H1 (cell line): ENCODE measurements around the gene METRN. TPM values are rescaled to one million over a fixed set of nuclear protein-coding genes. Genes with fewer than 3 reads are reported as not detected.

Source experiments
- CTCF ChIA-PET: fragments of 300-600 bp; sonication (Branson Sonifier 250); formaldehyde crosslinking; loops from one replicate; lab custom pipeline; 2021; ENCODE audit not compliant: partially characterized antibody; lab: Charles Lee
- POLR2A ChIA-PET: fragments of 300-600 bp; sonication (Branson Sonifier 250); formaldehyde crosslinking; loops from one replicate; lab custom pipeline; 2021; ENCODE audit warnings: inconsistent platforms; ENCODE audit not compliant: partially characterized antibody; lab: Charles Lee
- DNase-seq, 2 experiments: peaks; one replicate each; pipeline versions ENCODE4 v3.0.0 to v3.0.0-alpha.2; 2010 to 2022; ENCODE audit warnings: low spot score in 2 of 2, low read depth in 1 of 2, mixed read lengths in 1 of 2
- FAIRE-seq: peaks from 2 replicates; lab custom pipeline; 2011; peaks lifted over from hg19 to GRCh38; lab: Jason Lieb, UNC
- H2AFZ ChIP-seq: 2 replicates; pipeline ENCODE4 v1.8.1; 2012; ENCODE audit warnings: low read length, inconsistent platforms
- H2AK5ac ChIP-seq: 2 replicates; pipeline ENCODE4 v1.6.1; 2013; ENCODE audit warnings: low read depth, low read length
- H2BK120ac ChIP-seq: replicated peaks from 2 replicates; pipeline ENCODE3; 2013; ENCODE audit warnings: low read depth, low read length, inconsistent platforms
- H2BK12ac ChIP-seq: 2 replicates; pipeline ENCODE4 v1.6.1; 2013; ENCODE audit warnings: low read depth, low read length
- H2BK15ac ChIP-seq: 2 replicates; pipeline ENCODE4 v1.6.1; 2013; ENCODE audit warnings: low read length
- H2BK20ac ChIP-seq: 2 replicates; pipeline ENCODE4 v1.6.1; 2013; ENCODE audit warnings: low read length
- H2BK5ac ChIP-seq: 2 replicates; pipeline ENCODE4 v1.6.1; 2013; ENCODE audit warnings: low read depth, low read length
- H3K14ac ChIP-seq: 2 replicates; pipeline ENCODE4 v1.6.1; 2013; ENCODE audit warnings: inconsistent platforms; ENCODE audit not compliant: insufficient read length
- H3K18ac ChIP-seq: 2 replicates; pipeline ENCODE4 v1.6.1; 2013; ENCODE audit warnings: low read length; ENCODE audit errors: extremely low read depth
- H3K23ac ChIP-seq: 2 replicates; pipeline ENCODE4 v1.6.1; 2013; ENCODE audit warnings: inconsistent platforms; ENCODE audit not compliant: insufficient read length
- H3K23me2 ChIP-seq: 2 replicates; pipeline ENCODE4 v1.6.1; 2013; ENCODE audit warnings: low read depth, low read length
- H3K27ac ChIP-seq: 2 replicates; pipeline ENCODE4 v1.6.1; 2011; ENCODE audit warnings: low read depth, low read length, inconsistent platforms
- H3K27me3 ChIP-seq, 4 experiments: replicated peaks in 1 of 4; 1 replicate in 1 of 4; 2 replicates in 3 of 4; pipeline versions ENCODE4 v1.6.1 to v1.8.1; 2011 to 2013; ENCODE audit warnings: low read length in 3 of 4, mild to moderate bottlenecking in 3 of 4, inconsistent platforms in 2 of 4, mixed read lengths in 2 of 4, moderate library complexity in 1 of 4; ENCODE audit not compliant: control insufficient read depth in 3 of 4, insufficient read depth in 3 of 4; ENCODE audit errors: extremely low read depth in 1 of 4
- H3K36me3 ChIP-seq, 4 experiments: 2 replicates each; pipeline versions ENCODE4 v1.6.1 to v1.8.1; 2011 to 2013; ENCODE audit warnings: mild to moderate bottlenecking in 4 of 4, low read length in 3 of 4, moderate library complexity in 2 of 4, control low read depth in 1 of 4, inconsistent platforms in 1 of 4; ENCODE audit not compliant: insufficient read depth in 4 of 4, control insufficient read depth in 2 of 4
- H3K4ac ChIP-seq: replicated peaks from 2 replicates; pipeline ENCODE3; 2013; ENCODE audit warnings: low read length, low read depth, mixed read lengths, inconsistent platforms; ENCODE audit not compliant: insufficient read length
- H3K4me1 ChIP-seq, 4 experiments: replicated peaks in 1 of 4; 1 replicate in 1 of 4; 2 replicates in 3 of 4; pipeline versions ENCODE4 v1.6.1 to v1.8.1; 2011 to 2013; ENCODE audit warnings: low read length in 3 of 4, inconsistent platforms in 2 of 4, mixed read lengths in 1 of 4; ENCODE audit not compliant: insufficient read depth in 4 of 4, control insufficient read depth in 3 of 4
- H3K4me2 ChIP-seq, 2 experiments: 2 replicates each; pipeline versions ENCODE4 v1.6.1 to v1.8.1; 2011 to 2013; ENCODE audit warnings: low read depth in 2 of 2, low read length in 2 of 2, control low read depth in 1 of 2, inconsistent platforms in 1 of 2, mild to moderate bottlenecking in 1 of 2; ENCODE audit not compliant: insufficient read depth in 1 of 2
- H3K4me3 ChIP-seq, 4 experiments: fragments of 200-600, 300-600 bp in 1 of 4; sonication (generic), shearing (Covaris generic), sonication (Bioruptor Twin) in 1 of 4; 2 replicates each; pipeline versions ENCODE4 v1.5.1 to v1.8.1; 2011 to 2016; ENCODE audit warnings: low read length in 4 of 4, low read depth in 3 of 4, control low read depth in 2 of 4, inconsistent platforms in 2 of 4, mild to moderate bottlenecking in 2 of 4, mixed read lengths in 1 of 4, moderate library complexity in 1 of 4; ENCODE audit not compliant: insufficient read depth in 2 of 4; ENCODE audit errors: extremely low read depth in 1 of 4
- H3K56ac ChIP-seq: replicated peaks from 2 replicates; pipeline ENCODE3; 2013; ENCODE audit warnings: low read depth, mild to moderate bottlenecking, mixed read lengths, low read length, inconsistent platforms; ENCODE audit not compliant: insufficient read length
- H3K79me1 ChIP-seq: 2 replicates; pipeline ENCODE4 v1.6.1; 2013; ENCODE audit warnings: low read depth, low read length, control low read depth
- H3K79me2 ChIP-seq, 2 experiments: 2 replicates each; pipeline versions ENCODE4 v1.6.1 to v1.8.1; 2012 to 2013; ENCODE audit warnings: low read length in 2 of 2, mild to moderate bottlenecking in 2 of 2, inconsistent platforms in 1 of 2; ENCODE audit not compliant: insufficient read depth in 2 of 2, control insufficient read depth in 1 of 2
- H3K9ac ChIP-seq, 4 experiments: replicated peaks in 1 of 4; 1 replicate in 1 of 4; 2 replicates in 3 of 4; pipeline versions ENCODE4 v1.6.1 to v1.8.1; 2011 to 2013; ENCODE audit warnings: low read depth in 3 of 4, low read length in 3 of 4, control low read depth in 2 of 4, mild to moderate bottlenecking in 2 of 4, moderate library complexity in 2 of 4, inconsistent platforms in 1 of 4; ENCODE audit errors: extremely low read depth in 1 of 4
- H3K9me3 ChIP-seq, 2 experiments: 2 replicates each; pipeline versions ENCODE4 v1.6.1 to v1.8.1; 2012 to 2013; ENCODE audit warnings: mild to moderate bottlenecking in 2 of 2, moderate library complexity in 2 of 2, control low read depth in 1 of 2, inconsistent platforms in 1 of 2, low read depth in 1 of 2, low read length in 1 of 2, mixed read lengths in 1 of 2; ENCODE audit not compliant: insufficient read depth in 2 of 2
- H4K20me1 ChIP-seq, 2 experiments: replicated peaks in 1 of 2; 2 replicates each; pipeline versions ENCODE3 to v1.8.1; 2011 to 2013; ENCODE audit warnings: inconsistent platforms in 2 of 2, low read length in 2 of 2, mild to moderate bottlenecking in 1 of 2; ENCODE audit not compliant: insufficient read depth in 2 of 2, control insufficient read depth in 1 of 2
- H4K5ac ChIP-seq: 2 replicates; pipeline ENCODE4 v1.6.1; 2013; ENCODE audit warnings: low read length, low read depth, mixed read lengths, inconsistent platforms; ENCODE audit not compliant: insufficient read length
- H4K8ac ChIP-seq: 2 replicates; pipeline ENCODE4 v1.8.0; 2013; ENCODE audit warnings: mild to moderate bottlenecking, moderate library complexity, low read length, inconsistent platforms; ENCODE audit not compliant: insufficient read depth; ENCODE audit errors: extremely low read depth
- H4K91ac ChIP-seq: replicated peaks from 2 replicates; pipeline ENCODE3; 2013; ENCODE audit warnings: low read length, mixed read lengths, inconsistent platforms; ENCODE audit not compliant: insufficient read length
- ZNF274 ChIP-seq: IDR thresholded peaks from 2 replicates; pipeline ENCODE4 v1.7.0; 2012; ENCODE audit warnings: low read length, borderline replicate concordance; ENCODE audit errors: extremely low read depth
- WGBS, 2 experiments: shearing (Covaris generic) in 1 of 2; methylation state at CpG; one replicate each; pipeline versions ENCODE4 v1.1.6 to v1.1.7; 2013 to 2015; ENCODE audit warnings: low lambda C conversion rate in 2 of 2, mixed read lengths in 2 of 2, inconsistent platforms in 1 of 2, low coverage in 1 of 2, missing lambda C conversion rate in 1 of 2; ENCODE audit not compliant: insufficient replicate concordance in 2 of 2, insufficient coverage in 1 of 2, insufficient read length in 1 of 2; ENCODE audit errors: extremely low coverage in 1 of 2, missing lambda C conversion rate in 1 of 2; 5-methylcytosine and 5-hydroxymethylcytosine counted together
- polyA plus RNA-seq, 7 experiments: library from polyadenylated mRNA; depleted of rRNA in 3 of 7; stranded (reverse) in 5 of 7; unstranded in 2 of 7; fragments of >200 nt in 5 of 7; fragments of 200-250 nt in 2 of 7; gene quantifications; 1 replicate in 5 of 7; 2 replicates in 1 of 7; 4 replicates in 1 of 7; pipeline versions ENCODE4 v1.2.1 to v1.2.3, GENCODE V29; 2011 to 2013; ENCODE audit warnings: missing spikeins in 2 of 7, mixed read lengths in 2 of 7
- total RNA-seq: library from RNA; stranded (reverse); fragmentation: NEBNext Ultra II Directional; extraction: Animal tissue kit (Norgen Biotek cat#: 25700); gene quantifications from 2 replicates; pipeline ENCODE4 v1.2.1, GENCODE V29; 2021

The METRN gene
- total and polyA plus RNA-seq, 2 of the 8 experiments (the other 6 are each of a cell fraction or from before 2014, with no cell fraction given): 18.7 to 25.8 TPM

DNA sequence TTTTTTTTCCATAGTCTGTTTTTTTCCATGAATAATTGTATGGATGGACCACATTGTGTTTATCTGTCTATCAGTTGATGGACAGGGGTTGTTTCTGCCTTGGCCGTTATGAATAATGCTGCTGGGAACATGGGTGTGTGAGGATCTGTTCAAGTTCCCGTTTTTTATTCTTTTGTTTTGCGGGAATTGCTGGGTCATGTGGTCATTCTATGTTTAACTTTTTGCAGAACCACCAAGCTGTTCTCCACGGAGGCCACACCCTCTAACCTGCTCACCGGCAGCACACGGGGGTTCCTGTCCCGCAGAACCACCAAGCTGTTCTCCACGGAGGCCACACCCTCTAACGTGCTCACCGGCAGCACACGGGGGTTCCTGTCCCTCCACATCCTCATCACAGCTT is 39.7 kb downstream of the METRN start:
- H4K5ac ChIP-seq: no peak overlapping the region
- H3K79me1 ChIP-seq: no peaks in the 10 kb centered on the region
- no peak overlapping the region for H2AK5ac ChIP-seq
- H3K23me2 ChIP-seq: no peaks in the 10 kb centered on the region
- no peak overlapping the region for H3K9ac ChIP-seq
- no peak overlapping the region for H3K14ac ChIP-seq
- H3K27me3 ChIP-seq: no peaks in the 10 kb centered on the region
- no peak overlapping the region for H3K23ac ChIP-seq
- WGBS, 2 experiments: 86% methylated on average over 11 of the region's 11 CpGs; no CpG with 5 or more reads in 1 of the 2 experiments
- no peak overlapping the region for H2BK120ac ChIP-seq
- H3K4me1 ChIP-seq: peaks cover 3 to 12% (median 5%) of the 10 kb centered on the region in 4 experiments; a peak in 5 of 7 replicates
- no peak overlapping the region for H2BK12ac ChIP-seq
- FAIRE-seq: no peak
- H3K9me3 ChIP-seq: 0 out of 4 replicates have a peak, but pooled peaks cover 0 to 3% of the 10 kb centered on the region in 2 experiments
- no peak overlapping the region for H4K8ac ChIP-seq
- no peak overlapping the region for H3K4me2 ChIP-seq
- POLR2A ChIA-PET: interaction anchor here (0.9 to 1.7 kb wide), 2 partner anchors 10 to 39 kb away, joined by 4 to 6 read pairs; no protein-coding TSS in a partner anchor
- no peak overlapping the region for H3K56ac ChIP-seq
- no peak overlapping the region for H3K4me3 ChIP-seq
- no peak for DNase-seq
- H2BK20ac ChIP-seq: no peak overlapping the region
- H2BK5ac ChIP-seq: no peak overlapping the region
- H4K20me1 ChIP-seq: no peaks in the 10 kb centered on the region
- H4K91ac ChIP-seq: no peak overlapping the region
- no peak overlapping the region for H2AFZ ChIP-seq
- CTCF ChIA-PET: interaction anchor here (0.6 to 9.2 kb wide), 6 partner anchors 10 to 42 kb away, joined by 3 to 88 read pairs (median 8); partner anchors contain the start of gene CIAO3
- H3K27ac ChIP-seq: no peak overlapping the region
- H2BK15ac ChIP-seq: no peak overlapping the region
- no peak overlapping the region for H3K4ac ChIP-seq
- H3K36me3 ChIP-seq: no peaks in the 10 kb centered on the region
- H3K79me2 ChIP-seq: no peaks in the 10 kb centered on the region
- H3K18ac ChIP-seq: no peak overlapping the region
- TF ChIP-seq ZNF274: no peak
